Embryonic facial prominence (tissue), 1 donor: Measurements from ENCODE around the gene PITPNM1.
"Not testable (repeated sequence)": the region's sequence is repeated elsewhere in the genome, so short reads cannot be mapped to it uniquely, and the experiment has no call there.

Experiments used
- DNase-seq: peaks from one replicate; pipeline ENCODE4 v3.0.0-alpha.2; 2016; ENCODE audit errors: extremely low spot score

Gene PITPNM1

GRCh38 chr11:67523556-67524479 is 18.7 kb upstream of the PITPNM1 start:
- DNase-seq, result no peak

GRCh38 chr11:67522844-67523555 is 17.8 kb upstream of the PITPNM1 start, which contains the start of gene CABP2:
CABP2 (minus strand) TSS chr11:67523446; CDS start chr11:67523326, 120 bp downstream.
- no peak for DNase-seq

GRCh38 chr11:67522338-67522737 is 17.2 kb upstream of the PITPNM1 start:
- DNase-seq, result no peak

- DNase-seq, result no peak
Observed at GRCh38 chr11:67521924-67522323, 16.8 kb upstream of the PITPNM1 start.

GRCh38 chr11:67520856-67521824 is 16.0 kb upstream of the PITPNM1 start:
- no peak for DNase-seq

- no peak for DNase-seq
Observed at GRCh38 chr11:67519726-67520125, 14.6 kb upstream of the PITPNM1 start.

- DNase-seq, result no peak
Observed at GRCh38 chr11:67517784-67518552, 12.8 kb upstream of the PITPNM1 start.

- no peak for DNase-seq
Observed at GRCh38 chr11:67516806-67517205, 11.6 kb upstream of the PITPNM1 start.

GRCh38 chr11:67514116-67514515 is 9.0 kb upstream of the PITPNM1 start:
- no peak for DNase-seq

- DNase-seq, result not testable (repeated sequence)
Observed at GRCh38 chr11:67511558-67511957, 6.4 kb upstream of the PITPNM1 start.

GRCh38 chr11:67510023-67510345 is 4.8 kb upstream of the PITPNM1 start:
- no peak for DNase-seq

- DNase-seq, result peak; percentile 92
Observed at GRCh38 chr11:67508486-67509121, 3.4 kb upstream of the PITPNM1 start.

- DNase-seq, result peak; percentile 90
Observed at GRCh38 chr11:67507864-67508485, 2.8 kb upstream of the PITPNM1 start, which contains the start of gene CDK2AP2. CDK2AP2 (minus strand) TSS chr11:67508162; CDS start chr11:67508082, 80 bp downstream.

GRCh38 chr11:67507242-67507863 is 2.2 kb upstream of the PITPNM1 start:
- no peak for DNase-seq

- DNase-seq, result no peak
Observed at GRCh38 chr11:67506426-67507051, 1.4 kb upstream of the PITPNM1 start.

- peak; percentile 28 for DNase-seq
Observed at GRCh38 chr11:67505605-67506396, 638 bp upstream of the PITPNM1 start.

GRCh38 chr11:67504005-67504949 is 886 bp downstream of the PITPNM1 start:
- no peak for DNase-seq
